Psoas muscle (tissue), 8 donors: Measurements from ENCODE around the gene UTP18. TPM values are rescaled to one million over a fixed set of nuclear protein-coding genes. Genes with fewer than 3 reads are reported as not detected.
A peak's percentile ranks its signal among the peaks of the same experiment; 100 is the strongest.
"Not testable (repeated sequence)": the region's sequence is repeated elsewhere in the genome, so short reads cannot be mapped to it uniquely, and the experiment has no call there.

Source experiments
- ATAC-seq, 4 donors: fragments of 200-7000 bp; cut with Tn5 transposase; one replicate each; pipeline ENCODE4 v1.9.1; 2020; ENCODE audit warnings: moderate library complexity in 3 of 4, mild to moderate bottlenecking in 2 of 4
- DNase-seq, 2 donors: peaks; one replicate each; pipeline ENCODE4 v3.0.0-alpha.2; 2020
- H3K27ac ChIP-seq: fragments of 200-600 bp; one replicate; pipeline ENCODE4 v1.8.0; 2022
- H3K27me3 ChIP-seq, 3 donors: fragments of 200-600 bp in 1 of 3; one replicate each; pipeline versions ENCODE4 v1.6.1 to v1.8.0; 2013 to 2022; ENCODE audit warnings: low read length in 2 of 3, mild to moderate bottlenecking in 2 of 3, moderate library complexity in 1 of 3; ENCODE audit not compliant: insufficient read depth in 3 of 3
- H3K36me3 ChIP-seq, 2 donors: fragments of 200-600 bp in 1 of 2; one replicate each; pipeline versions ENCODE4 v1.6.1 to v1.8.0; 2013 to 2022; ENCODE audit warnings: low read depth in 1 of 2, mild to moderate bottlenecking in 1 of 2, moderate library complexity in 1 of 2; ENCODE audit not compliant: insufficient read depth in 1 of 2
- H3K4me1 ChIP-seq: fragments of 200-600 bp; one replicate; pipeline ENCODE4 v1.8.0; 2022
- H3K4me3 ChIP-seq: fragments of 200-600 bp; one replicate; pipeline ENCODE4 v1.8.0; 2022; ENCODE audit warnings: mild to moderate bottlenecking
- H3K9me3 ChIP-seq: fragments of 200-600 bp; one replicate; pipeline ENCODE4 v1.8.0; 2022
- WGBS, 3 donors: extraction: QIAGEN DNeasy Blood & Tissue Kit; methylation state at CpG; one replicate each; pipeline versions ENCODE4 v1.1.6 to v1.1.7; 2013; 5-methylcytosine and 5-hydroxymethylcytosine counted together
- intact Hi-C, 2 donors: fragments of 100-400 bp; cut with DNase I; formaldehyde crosslinking; loops; one replicate each; pipeline versions ENCODE4 v1.11.0 to v1.14.2; 2022
- polyA plus RNA-seq, 3 donors: library from polyadenylated mRNA; stranded (reverse); fragments of 200-250 nt; gene quantifications; one replicate each; pipeline ENCODE4 v1.2.3, GENCODE V29; 2013
- total RNA-seq, 4 donors: library from RNA; stranded (reverse); fragmentation: NEBNext Ultra II Directional in 2 of 4; extraction: Animal tissue kit (Norgen Biotek cat#: 25700) in 2 of 4; gene quantifications; one replicate each; pipeline versions ENCODE4 v1.2.1 to v1.2.4, GENCODE V29; 2021 to 2023
- TF ChIP-seq, protein P1 (sequence below): fragments of 200-600 bp; IDR thresholded peaks from one replicate; pipeline ENCODE4 v1.8.0; 2022; ENCODE audit warnings: antibody characterized with exemption
- donor health status: healthy with polysubstance abuse.
- donor health status: DM: no; HTN: no; CAD: no; lungs with moderate emphysema.
- donor health status: Bipolar disorder and iron deficiency.
- donor health status: healthy.
- donor health status: DM: yes; HTN: yes; CAD: no.
- donor health status: DM: no; HTN: no; CAD: no.
- donor health status: DM: no; HTN: no; CAD: no.
- donor health status: DM: yes; HTN: yes; CAD: no.

UTP18 gene
- total and polyA plus RNA-seq, 7 donors = 13.1 to 32.5 (median 22.3) TPM

GRCh38 chr17:51224402-51225262 is 35.7 kb upstream of the UTP18 start:
- Histone ChIP-seq H3K27ac (peak overlapping the region; percentile 7), H3K9me3 (no peaks in the 10 kb centered on the region), H3K4me1 (no peaks in the 10 kb centered on the region), H3K4me3 (no peak overlapping the region), H3K36me3 (peaks cover 0 to 52% of the 10 kb centered on the region in 2 donors), H3K27me3 (no peaks in the 10 kb centered on the region)
- TF ChIP-seq, protein P1, sequence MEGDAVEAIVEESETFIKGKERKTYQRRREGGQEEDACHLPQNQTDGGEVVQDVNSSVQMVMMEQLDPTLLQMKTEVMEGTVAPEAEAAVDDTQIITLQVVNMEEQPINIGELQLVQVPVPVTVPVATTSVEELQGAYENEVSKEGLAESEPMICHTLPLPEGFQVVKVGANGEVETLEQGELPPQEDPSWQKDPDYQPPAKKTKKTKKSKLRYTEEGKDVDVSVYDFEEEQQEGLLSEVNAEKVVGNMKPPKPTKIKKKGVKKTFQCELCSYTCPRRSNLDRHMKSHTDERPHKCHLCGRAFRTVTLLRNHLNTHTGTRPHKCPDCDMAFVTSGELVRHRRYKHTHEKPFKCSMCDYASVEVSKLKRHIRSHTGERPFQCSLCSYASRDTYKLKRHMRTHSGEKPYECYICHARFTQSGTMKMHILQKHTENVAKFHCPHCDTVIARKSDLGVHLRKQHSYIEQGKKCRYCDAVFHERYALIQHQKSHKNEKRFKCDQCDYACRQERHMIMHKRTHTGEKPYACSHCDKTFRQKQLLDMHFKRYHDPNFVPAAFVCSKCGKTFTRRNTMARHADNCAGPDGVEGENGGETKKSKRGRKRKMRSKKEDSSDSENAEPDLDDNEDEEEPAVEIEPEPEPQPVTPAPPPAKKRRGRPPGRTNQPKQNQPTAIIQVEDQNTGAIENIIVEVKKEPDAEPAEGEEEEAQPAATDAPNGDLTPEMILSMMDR = no peak
- WGBS, 3 donors = 60 to 62% (median 61%) methylated on average over 10 of the region's 10 CpGs
- intact Hi-C loops = no loop called here
- ATAC-seq (no peak), DNase-seq (no peak)

DNA sequence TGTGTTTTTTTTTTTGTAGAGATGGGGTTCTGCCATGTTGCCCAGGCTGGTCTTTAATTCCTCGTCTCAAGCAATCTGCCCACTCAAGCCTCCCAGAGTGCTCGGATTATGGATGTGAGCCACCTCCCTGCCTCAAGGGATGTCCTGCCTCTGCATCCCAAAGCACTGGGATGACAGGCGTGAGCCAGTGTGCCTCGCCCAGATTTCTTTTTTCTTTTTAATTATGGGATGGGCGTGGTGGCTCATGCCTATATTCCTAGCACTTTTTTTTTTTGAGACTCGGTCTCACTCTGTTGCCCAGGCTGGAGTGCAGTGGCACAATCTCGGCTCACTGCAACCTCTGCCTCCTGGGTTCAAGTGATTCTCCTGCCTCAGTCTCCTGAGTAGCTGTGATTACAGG is 34.8 kb upstream of the UTP18 start:
- H3K4me1 ChIP-seq, H3K4me3 ChIP-seq, H3K27ac ChIP-seq, DNase-seq, H3K9me3 ChIP-seq, intact Hi-C loops, ATAC-seq, H3K27me3 ChIP-seq: not testable (repeated sequence)
- H3K36me3 ChIP-seq = peaks cover 0 to 43% of the 10 kb centered on the region in 2 donors
- 85 to 90% (median 89%) methylated on average over 7 of the region's 7 CpGs for WGBS, 3 donors

DNA sequence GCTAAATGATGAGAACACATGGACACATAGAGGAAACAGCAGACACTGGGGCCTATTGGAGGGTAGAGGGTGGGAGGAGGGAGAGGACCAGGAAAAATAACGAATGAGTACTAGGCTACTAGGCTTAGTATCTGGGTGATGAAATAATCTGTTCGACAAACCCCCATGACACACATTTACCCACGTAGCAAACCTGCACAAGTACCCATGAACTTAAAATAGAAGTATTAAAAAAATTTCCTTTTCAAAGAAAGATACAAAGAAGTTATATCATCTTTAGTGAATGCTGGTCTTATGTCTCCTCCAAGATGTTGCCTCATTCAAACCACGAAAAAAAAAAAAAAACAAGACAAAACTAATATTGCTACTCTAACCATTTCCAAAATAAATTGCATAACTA is 32.2 kb upstream of the UTP18 start:
- DNase-seq (no peak), ATAC-seq (peak in 1 of 4 donors; percentile 38)
- 67 to 85% (median 69%) methylated on average over 4 of the region's 4 CpGs for WGBS, 3 donors
- intact Hi-C loops = no loop called here
- H3K36me3 ChIP-seq = peaks cover 0 to 17% of the 10 kb centered on the region in 2 donors
- H3K27me3 ChIP-seq = no peaks in the 10 kb centered on the region
- H3K27ac ChIP-seq = no peak overlapping the region
- TF ChIP-seq, protein P1 = no peak
- no peaks in the 10 kb centered on the region for H3K4me1 ChIP-seq
- H3K4me3 ChIP-seq = no peak overlapping the region
- no peaks in the 10 kb centered on the region for H3K9me3 ChIP-seq

GRCh38 chr17:51229889-51230288 is 30.5 kb upstream of the UTP18 start:
- DNase-seq (no peak), ATAC-seq (no peak)
- TF ChIP-seq, protein P1 = no peak
- H3K36me3 ChIP-seq = peaks cover 0 to 2% of the 10 kb centered on the region in 2 donors
- no peaks in the 10 kb centered on the region for H3K4me1 ChIP-seq
- WGBS, 3 donors = 96 to 98% (median 96%) methylated on average over 3 of the region's 3 CpGs
- no peaks in the 10 kb centered on the region for H3K9me3 ChIP-seq
- intact Hi-C loops = no loop called here
- H3K27ac ChIP-seq = no peak overlapping the region
- H3K27me3 ChIP-seq = no peaks in the 10 kb centered on the region
- no peak overlapping the region for H3K4me3 ChIP-seq

DNA sequence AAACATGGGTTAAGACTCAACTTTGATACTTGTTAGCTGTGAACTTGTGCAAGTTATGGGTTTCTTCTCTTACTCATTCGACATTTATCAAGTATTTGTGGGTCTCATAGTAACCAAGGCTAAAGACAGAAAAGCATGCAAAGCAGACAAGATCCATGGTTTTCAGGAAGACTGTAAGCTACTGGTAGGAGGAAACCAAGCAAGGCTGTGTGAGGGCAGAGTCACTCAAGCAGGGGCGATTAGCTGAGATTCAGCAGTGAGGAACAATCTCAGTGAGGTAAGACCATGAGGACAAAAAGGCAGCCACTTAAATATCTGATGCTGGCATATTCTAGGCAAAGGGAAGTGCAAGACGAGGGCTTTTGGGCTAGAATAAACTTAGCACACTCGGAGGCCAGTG is 30.0 kb upstream of the UTP18 start:
- Histone ChIP-seq H3K27ac (no peak overlapping the region), H3K4me1 (no peaks in the 10 kb centered on the region), H3K36me3 (no peaks in the 10 kb centered on the region), H3K9me3 (no peaks in the 10 kb centered on the region), H3K4me3 (no peak overlapping the region), H3K27me3 (no peaks in the 10 kb centered on the region)
- DNase-seq (no peak), ATAC-seq (no peak)
- 83 to 88% (median 84%) methylated on average over 4 of the region's 4 CpGs for WGBS, 3 donors
- TF ChIP-seq, protein P1 = no peak
- intact Hi-C loops = no loop called here
